Astrocyte (in vitro differentiated cells and primary cell): Measurements from ENCODE around the gene IL1R1.

Experiments
- EZH2 ChIP-seq: IDR thresholded peaks from 2 replicates; pipeline ENCODE4 v1.6.1; 2012; ENCODE audit warnings: mild to moderate bottlenecking, low read length, inconsistent platforms; ENCODE audit not compliant: insufficient read depth
- TF ChIP-seq, protein P1 (sequence below): IDR thresholded peaks from 2 replicates; pipeline ENCODE4 v1.5.1; 2011; ENCODE audit warnings: low read depth, mild to moderate bottlenecking, inconsistent platforms, low read length, moderate library complexity; ENCODE audit not compliant: insufficient read depth

DNA sequence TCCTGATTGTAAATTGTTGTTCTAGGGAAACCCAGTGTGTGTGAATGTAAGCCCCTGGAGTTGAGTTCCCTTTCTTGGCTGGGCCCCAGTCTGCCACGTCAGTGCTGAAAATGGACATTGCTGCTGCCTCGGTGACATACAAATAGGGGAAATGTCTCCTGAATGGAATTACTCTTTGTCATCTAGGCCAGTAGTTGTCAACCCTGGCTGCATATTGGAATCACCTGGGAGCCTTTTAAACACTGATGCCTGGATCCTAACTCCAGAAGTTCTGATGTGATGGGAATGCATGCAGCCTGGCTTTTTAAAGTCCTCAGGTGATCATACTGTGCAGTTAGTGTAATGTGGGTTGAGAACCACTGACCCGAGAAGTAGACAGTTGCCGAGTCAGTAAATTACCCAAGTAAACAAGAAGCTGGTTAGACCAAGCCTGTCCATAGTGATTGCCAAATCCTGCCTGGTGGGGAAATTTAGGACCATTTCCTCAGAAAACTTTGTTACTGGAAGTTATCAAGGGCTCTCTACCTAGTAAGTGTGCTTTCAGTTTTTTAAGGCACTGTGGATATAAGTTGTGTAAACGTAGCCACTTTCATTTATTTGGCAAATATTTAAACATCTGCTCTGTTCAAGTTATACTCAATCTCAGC, 27.6 kb upstream of the IL1R1 start:
- TF ChIP-seq, protein P1, sequence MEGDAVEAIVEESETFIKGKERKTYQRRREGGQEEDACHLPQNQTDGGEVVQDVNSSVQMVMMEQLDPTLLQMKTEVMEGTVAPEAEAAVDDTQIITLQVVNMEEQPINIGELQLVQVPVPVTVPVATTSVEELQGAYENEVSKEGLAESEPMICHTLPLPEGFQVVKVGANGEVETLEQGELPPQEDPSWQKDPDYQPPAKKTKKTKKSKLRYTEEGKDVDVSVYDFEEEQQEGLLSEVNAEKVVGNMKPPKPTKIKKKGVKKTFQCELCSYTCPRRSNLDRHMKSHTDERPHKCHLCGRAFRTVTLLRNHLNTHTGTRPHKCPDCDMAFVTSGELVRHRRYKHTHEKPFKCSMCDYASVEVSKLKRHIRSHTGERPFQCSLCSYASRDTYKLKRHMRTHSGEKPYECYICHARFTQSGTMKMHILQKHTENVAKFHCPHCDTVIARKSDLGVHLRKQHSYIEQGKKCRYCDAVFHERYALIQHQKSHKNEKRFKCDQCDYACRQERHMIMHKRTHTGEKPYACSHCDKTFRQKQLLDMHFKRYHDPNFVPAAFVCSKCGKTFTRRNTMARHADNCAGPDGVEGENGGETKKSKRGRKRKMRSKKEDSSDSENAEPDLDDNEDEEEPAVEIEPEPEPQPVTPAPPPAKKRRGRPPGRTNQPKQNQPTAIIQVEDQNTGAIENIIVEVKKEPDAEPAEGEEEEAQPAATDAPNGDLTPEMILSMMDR = no peak
- no peak for TF ChIP-seq EZH2
